GM21360 (cell line): Measurements from ENCODE around the gene STX3.
"Not testable (repeated sequence)": the region's sequence is repeated elsewhere in the genome, so short reads cannot be mapped to it uniquely, and the experiment has no call there.

Source experiments
- ATAC-seq: cut with Tn5 transposase; IDR thresholded peaks from one replicate; pipeline ENCODE4 v1.9.1; 2021; ENCODE audit warnings: mild to moderate bottlenecking, moderate library complexity; ENCODE audit not compliant: unreplicated experiment

Gene STX3

DNA sequence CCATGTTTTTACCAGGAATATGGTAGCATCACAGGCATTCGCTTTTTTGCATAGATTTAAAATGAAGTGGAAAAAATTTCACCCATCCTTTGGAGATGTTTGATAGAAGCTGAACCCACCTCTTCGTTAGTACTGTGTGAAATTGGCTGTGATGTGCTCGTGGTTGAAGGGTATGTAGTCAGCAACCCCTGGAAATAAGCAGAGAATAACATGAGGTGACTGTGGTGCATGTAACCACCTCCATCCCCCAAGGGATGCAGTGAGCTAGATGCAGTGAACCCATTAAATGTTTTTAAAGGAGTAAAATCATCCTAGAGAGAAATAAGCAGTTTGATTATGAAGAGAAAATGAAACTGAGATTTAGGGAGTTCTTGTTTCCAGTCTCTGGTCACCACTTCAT, 74.2 kb downstream of the STX3 start:
- no peak for ATAC-seq

DNA sequence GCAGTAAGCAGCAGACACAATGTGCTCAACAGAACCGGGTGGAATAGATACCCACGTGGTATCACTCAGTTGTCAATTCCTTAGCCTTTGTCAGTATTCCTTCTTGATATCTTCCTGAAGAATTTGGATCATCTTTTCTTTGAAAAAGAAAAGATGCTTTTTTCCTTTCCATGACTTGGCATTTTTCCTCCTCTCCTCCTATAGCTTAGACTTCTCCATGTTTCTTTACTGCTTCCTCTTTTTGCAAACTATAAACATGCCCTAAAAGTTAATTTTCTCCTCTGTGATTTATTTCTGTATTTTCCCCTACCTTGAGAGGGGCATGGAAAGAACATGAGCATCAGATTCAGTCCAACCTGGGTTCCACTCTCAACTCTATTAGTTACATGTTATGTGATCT, 78.4 kb downstream of the STX3 start:
- ATAC-seq = no peak

DNA sequence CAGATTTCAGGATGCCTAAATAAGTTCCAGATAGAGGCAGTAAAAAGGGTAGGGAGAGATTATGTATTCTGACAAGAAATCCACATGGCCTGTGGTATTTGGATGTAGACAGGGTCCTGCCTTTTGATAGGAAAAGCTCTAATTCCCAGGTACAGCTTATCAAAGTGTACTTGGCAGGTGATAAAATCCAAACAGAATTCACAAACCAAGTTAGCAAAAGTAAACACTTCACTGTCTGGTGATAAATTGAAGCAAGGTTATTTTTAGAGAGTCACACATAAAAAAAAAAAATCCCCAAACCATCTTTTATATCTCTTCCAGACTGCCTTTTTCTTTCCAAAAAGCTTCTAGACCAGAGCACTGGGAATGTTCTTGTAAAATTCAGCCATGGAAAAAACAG, 84.4 kb downstream of the STX3 start:
- ATAC-seq = no peak

DNA sequence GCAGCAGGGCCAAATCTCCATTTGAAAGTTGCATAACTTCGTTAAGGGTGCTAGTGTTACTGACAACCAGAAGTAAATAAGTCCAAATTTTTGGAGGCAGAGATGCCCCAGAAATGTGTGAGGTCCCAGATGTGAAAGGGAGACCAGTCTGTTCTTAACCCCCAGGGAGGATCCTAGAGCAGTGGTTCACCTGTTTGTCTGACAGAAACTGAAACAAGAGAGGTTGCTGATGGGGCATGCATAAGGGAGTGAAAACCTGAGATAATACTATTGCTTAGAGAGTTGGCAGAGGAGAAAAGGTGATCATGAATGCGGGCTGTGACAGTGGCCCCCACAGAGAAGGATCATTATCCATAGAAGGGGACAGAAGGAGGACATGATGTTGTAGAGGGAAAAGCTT, 86.3 kb downstream of the STX3 start:
- ATAC-seq = no peak

DNA sequence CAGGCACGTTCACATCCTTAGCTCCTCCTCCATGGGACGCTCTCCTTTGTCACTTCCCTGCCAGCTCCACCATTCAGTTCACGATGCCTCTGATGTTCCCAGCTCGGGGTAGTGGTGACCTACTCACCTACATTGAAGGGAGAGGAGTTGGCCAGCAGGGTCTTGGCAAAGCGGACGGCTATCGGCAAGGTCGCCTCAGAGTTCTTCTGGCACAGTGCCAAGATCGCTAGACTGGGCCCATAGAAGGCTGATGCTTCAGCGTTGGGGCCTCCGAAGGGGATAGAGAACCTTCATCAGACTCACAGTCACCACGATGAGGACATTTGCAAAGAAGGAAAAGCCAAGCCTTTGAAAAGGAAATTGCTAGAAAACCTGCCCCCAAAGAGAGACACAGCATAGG, 87.1 kb downstream of the STX3 start:
- ATAC-seq = no peak

DNA sequence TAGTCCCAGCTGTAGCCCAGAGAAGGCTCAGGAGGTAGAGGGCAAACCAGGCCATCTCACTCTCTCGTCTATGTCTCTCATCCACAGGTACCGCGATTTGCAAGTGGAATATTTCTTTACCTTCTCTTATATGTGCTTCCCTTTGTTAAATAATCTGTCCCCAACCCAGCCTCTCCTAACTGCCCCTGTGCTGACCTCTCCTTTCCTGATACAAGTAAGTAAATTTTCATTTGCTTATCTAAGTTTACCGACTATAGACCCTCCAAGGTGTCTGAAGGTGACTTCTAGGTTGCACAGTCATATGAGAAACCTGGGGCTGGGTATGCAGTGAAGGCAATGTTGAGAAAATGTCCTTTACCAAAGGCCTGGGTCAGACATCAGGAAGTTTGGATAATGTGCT, 90.2 kb downstream of the STX3 start, which contains the start of gene CBLIF:
Gene CBLIF (minus strand): TSS at position 101 of the 400 bp plus-strand sequence. CDS start 46 bp downstream, at position 55.
- no peak for ATAC-seq

DNA sequence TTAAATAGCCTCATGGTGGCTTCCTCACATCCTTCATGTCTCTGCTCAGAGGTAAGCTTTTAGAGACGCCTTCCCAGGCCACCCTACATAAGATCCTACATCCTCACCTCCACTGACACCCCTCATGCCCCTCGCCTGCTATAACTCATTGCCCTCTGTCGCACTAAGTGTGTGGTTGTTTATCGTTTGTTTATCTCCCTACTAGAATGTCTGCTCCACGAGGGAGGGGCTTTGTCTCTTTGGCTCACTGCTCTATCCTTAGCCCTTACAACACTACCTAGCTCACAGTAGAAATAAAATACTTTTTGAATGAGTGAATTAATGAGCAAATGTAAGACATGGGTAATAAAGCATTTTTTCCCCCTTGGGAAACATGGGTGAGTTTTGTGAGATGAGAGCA, 91.4 kb downstream of the STX3 start:
- no peak for ATAC-seq

DNA sequence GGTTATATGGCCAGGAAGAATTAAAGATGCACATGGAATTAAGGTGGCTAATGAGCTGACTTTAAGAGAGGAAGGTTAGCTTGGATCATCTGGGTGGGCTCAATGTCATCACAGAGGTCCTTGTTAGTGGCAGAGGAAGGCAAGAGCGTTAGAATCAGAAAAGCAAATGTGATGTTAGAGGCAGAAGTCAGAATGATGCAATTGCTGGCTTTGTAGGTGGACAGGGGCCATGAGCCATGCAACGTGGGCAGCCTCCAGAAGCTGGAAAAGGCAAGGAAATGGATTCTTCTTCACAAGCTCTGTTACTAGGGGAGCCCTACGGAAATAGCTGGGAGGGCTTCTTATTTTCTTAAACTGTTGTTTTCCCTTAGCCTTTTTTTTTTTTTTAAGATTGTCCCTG, 92.5 kb downstream of the STX3 start:
- ATAC-seq = no peak

DNA sequence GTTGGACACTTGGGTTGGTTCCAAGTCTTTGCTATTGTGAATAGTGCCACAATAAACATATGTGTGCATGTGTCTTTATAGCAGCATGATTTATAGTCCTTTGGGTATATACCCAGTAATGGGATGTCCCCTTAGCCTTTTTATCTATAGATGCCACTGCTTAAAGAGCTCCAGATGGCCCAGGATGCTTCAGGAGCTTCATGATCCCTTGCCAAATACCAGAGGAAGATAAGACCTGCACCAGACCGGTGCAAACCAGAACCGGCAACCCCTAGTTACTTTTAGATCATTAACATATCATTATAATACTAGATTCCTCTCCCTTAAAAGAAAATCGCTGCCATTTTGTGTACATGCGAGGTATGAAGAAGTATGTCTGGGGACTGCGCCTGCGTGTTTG, 93.3 kb downstream of the STX3 start:
- ATAC-seq = not testable (repeated sequence)

DNA sequence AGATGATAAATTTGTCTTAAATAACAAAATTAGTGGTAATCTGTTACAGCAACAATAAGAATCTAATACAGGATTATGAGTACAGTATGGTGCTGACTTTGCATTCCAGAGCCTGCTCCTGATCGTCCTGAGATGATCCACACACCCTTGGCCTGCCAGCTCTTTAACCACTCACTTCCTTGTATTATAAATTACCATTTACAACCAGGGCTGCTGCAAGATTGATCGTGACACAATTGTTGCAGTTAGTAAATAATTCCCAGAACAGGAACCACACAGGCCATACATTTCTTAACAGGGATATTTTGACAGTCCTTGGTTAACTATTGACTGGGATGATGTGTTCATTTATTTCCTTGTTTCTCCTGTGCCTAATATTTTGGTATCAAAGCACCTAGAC, 94.0 kb downstream of the STX3 start:
- ATAC-seq = no peak

DNA sequence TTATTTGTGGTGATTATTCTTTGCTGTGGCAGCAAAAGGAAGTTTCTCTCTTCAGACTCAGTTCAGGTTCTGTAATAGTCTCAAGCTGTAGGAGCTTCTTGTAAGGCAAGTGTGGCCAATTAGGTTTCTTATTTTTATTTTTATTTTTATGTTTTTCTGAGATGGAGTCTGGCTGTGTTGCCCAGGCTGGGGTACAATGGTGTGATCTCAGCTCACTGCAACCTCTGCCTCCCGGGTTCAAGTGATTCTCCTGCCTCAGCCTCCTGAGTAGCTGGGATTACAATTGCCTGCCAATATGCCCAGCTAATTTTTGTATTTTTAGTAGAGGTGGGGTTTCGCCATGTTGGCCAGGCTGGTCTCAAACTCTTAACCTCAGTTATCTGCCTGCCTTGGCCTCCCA, 94.4 kb downstream of the STX3 start:
- ATAC-seq = not testable (repeated sequence)

DNA sequence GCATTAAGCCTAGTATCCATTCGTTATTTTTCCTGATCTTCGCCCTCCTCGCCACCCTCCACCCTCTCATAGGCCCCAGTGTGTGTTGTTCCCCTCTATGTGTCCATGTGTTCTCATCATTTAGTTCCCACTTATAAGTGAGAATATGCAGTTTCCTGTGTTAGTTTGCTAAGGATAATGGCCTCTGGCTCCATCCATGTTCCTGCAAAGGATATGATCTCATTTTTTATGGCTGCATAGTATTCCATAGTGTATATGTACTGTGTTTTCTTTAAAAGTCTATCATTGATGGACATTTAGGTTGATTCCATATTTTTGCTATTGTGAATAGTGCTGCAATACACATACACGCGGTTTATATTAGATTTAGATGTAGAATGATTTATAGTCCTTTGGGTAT, 96.2 kb downstream of the STX3 start:
- ATAC-seq = not testable (repeated sequence)

DNA sequence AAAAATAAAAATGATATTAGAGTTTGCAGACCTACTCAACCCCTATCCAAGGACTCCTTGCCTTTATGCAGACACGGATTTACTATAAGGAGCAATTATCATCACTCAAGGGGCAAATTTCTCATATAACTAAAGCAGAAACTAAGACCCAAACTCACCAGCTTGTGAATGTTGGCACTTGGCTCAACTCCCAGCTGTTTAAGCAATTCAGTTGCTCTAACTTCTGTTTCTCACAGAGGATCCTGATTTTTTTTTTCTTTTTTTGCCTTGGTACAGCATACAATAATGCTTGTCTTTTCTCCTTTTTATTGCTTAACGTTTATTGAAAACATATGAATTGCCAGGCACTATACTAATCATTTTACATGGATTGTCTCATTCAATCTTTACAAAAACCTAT, 99.7 kb downstream of the STX3 start:
- no peak for ATAC-seq
